ENCODE data around the gene PLP2. TPM values are rescaled to one million over a fixed set of nuclear protein-coding genes. Genes with fewer than 3 reads are reported as not detected.

The PLP2 gene
- total and polyA plus RNA-seq, 2 experiments from 2014 or later, result 62.5 to 209 TPM

DNA sequence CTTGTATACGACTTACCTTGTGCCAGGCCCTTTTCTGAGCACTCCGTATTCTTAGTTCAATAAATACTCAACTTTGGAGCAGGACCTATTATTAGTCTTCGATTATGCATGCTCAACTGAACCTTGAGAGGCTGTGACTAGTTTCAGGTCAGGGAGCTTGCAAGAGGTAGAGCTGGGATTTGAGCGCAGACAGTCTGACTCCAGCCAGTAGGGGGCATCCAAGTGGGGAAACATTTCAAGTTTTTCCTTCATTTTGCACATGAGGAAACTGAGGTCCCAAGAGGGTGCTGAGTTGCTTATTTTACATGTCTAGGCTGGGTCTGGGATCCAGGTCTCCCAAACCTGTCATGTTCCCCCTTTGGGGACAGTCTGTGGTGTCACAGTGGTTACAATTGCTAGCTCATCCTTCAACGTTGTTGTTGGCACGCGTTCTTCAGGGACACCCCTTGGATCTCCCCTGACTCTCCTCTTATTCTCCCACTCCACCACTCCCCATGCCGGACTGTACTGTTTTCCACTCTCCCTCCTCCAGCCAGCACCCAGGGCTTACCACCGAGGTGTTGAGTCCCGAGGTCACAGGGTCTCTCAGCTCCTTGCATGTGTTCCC, 21.1 kb downstream of the PLP2 start:
- WGBS, 2 experiments (ENCODE audit: low coverage in 1 of 2, low lambda C conversion rate in 2 of 2, missing lambda C conversion rate in 2 of 2), result 47 to 52% methylated on average over 9 to 10 of the region's 10 CpGs
- no peaks in the 10 kb centered on the region for H3K9me3 ChIP-seq (ENCODE audit: low read depth)
- no peak overlapping the region for H3K27ac ChIP-seq
- no peaks in the 10 kb centered on the region for H3K79me2 ChIP-seq (ENCODE audit: insufficient read depth)
- DNase-seq, result peak; percentile 47
- H3F3A ChIP-seq (ENCODE audit: insufficient read depth), result no peaks in the 10 kb centered on the region
- no peak overlapping the region for H3K4me3 ChIP-seq
- H2AFZ ChIP-seq, result no peak overlapping the region
- H3K27me3 ChIP-seq (replicated peaks; ENCODE audit: insufficient read depth), result no peaks in the 10 kb centered on the region
- no peaks in the 10 kb centered on the region for H3K4me1 ChIP-seq (ENCODE audit: insufficient read depth)
- H4K20me1 ChIP-seq (ENCODE audit: insufficient read depth), result no peaks in the 10 kb centered on the region
- H3K9ac ChIP-seq, result no peak overlapping the region
- no peak for TF ChIP-seq EZH2 (IDR thresholded peaks at IDR 0.05; ENCODE audit: insufficient read depth, poor library complexity, severe bottlenecking)
- TF ChIP-seq EZH2phosphoT487 (IDR thresholded peaks at IDR 0.05; ENCODE audit: insufficient read depth, low read depth), result no peak
- H3K9me2 ChIP-seq (ENCODE audit: insufficient read depth), result no peaks in the 10 kb centered on the region
- H3K36me3 ChIP-seq (ENCODE audit: low read depth), result no peaks in the 10 kb centered on the region
- no peak overlapping the region for H3K4me2 ChIP-seq (ENCODE audit: unreplicated experiment)
- in situ Hi-C loops (cut with MboI), result no loop called here

DNA sequence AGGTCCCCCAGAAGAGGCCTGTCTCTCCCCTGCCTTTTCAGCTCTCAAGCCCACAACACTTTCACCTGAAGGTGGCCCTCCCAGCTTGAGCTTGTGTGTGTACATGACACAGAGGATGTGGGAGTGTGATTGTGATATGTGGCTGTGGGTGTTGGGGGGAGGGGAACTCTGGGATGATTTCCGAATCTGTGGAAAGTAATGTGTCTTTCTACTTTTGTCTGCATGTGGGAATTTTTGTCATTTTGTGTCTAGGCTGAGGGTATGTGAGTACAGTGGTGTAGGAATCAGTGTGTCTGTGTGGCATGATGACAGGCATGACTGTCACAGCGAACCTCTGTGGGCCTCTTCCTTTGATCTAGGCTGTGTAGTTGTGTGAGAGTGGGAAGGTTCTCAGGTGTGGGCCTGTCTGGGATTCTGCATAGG, 21.9 kb downstream of the PLP2 start:
- Histone ChIP-seq H3K79me2 (ENCODE audit: insufficient read depth) (no peaks in the 10 kb centered on the region), H3K9ac (no peak overlapping the region), H3K36me3 (ENCODE audit: low read depth) (no peaks in the 10 kb centered on the region), H3F3A (ENCODE audit: insufficient read depth) (no peaks in the 10 kb centered on the region), H3K9me3 (ENCODE audit: low read depth) (no peaks in the 10 kb centered on the region), H4K20me1 (ENCODE audit: insufficient read depth) (no peaks in the 10 kb centered on the region), H3K4me1 (ENCODE audit: insufficient read depth) (no peaks in the 10 kb centered on the region), H3K9me2 (ENCODE audit: insufficient read depth) (no peaks in the 10 kb centered on the region), H3K27me3 (replicated peaks; ENCODE audit: insufficient read depth) (no peaks in the 10 kb centered on the region), H3K4me2 (ENCODE audit: unreplicated experiment) (no peak overlapping the region), H3K27ac (no peak overlapping the region), H2AFZ (no peak overlapping the region), H3K4me3 (no peak overlapping the region)
- DNase-seq, result no peak
- no peak for TF ChIP-seq EZH2 (IDR thresholded peaks at IDR 0.05; ENCODE audit: insufficient read depth, poor library complexity, severe bottlenecking)
- TF ChIP-seq EZH2phosphoT487 (IDR thresholded peaks at IDR 0.05; ENCODE audit: insufficient read depth, low read depth), result no peak
- in situ Hi-C loops (cut with MboI), result no loop called here
- WGBS, 2 experiments (ENCODE audit: low coverage in 1 of 2, low lambda C conversion rate in 2 of 2, missing lambda C conversion rate in 2 of 2), result 36 to 46% methylated on average over 2 of the region's 2 CpGs

DNA sequence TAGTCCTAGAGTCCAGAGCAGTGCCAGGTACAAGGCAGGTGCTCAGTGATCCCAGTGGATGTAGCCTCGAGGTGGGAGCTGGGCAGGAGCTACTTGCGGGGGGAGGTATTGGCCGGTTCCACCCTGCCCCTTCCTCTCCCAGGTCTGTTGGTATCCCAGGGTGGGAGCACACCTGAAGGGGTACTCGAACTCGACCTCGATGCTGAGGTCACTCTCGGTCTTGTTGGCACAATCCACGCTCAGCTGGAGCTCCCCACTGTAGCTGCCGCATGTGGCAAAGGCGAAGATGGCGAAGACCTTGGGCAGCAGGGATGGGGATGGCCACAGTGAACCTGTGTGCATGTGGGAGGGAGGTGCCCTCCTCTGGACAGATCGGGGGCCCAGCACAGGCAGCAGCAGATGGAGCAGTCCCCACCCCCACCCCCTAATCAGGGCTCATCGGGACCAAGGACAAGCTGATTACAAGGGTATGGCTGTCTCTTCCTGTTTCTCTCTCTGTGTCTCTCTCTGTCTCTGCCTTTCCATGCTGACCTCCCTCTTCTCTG, 25.9 kb downstream of the PLP2 start:
- in situ Hi-C loops (cut with MboI), result no loop called here
- no peaks in the 10 kb centered on the region for H3K27me3 ChIP-seq (replicated peaks; ENCODE audit: insufficient read depth)
- 45 to 56% methylated on average over 8 to 9 of the region's 13 CpGs for WGBS, 2 experiments (ENCODE audit: low coverage in 1 of 2, low lambda C conversion rate in 2 of 2, missing lambda C conversion rate in 2 of 2)
- H3K4me2 ChIP-seq (ENCODE audit: unreplicated experiment), result no peak overlapping the region
- no peak for DNase-seq
- H3K36me3 ChIP-seq (ENCODE audit: low read depth), result no peaks in the 10 kb centered on the region
- H3K79me2 ChIP-seq (ENCODE audit: insufficient read depth), result no peaks in the 10 kb centered on the region
- no peaks in the 10 kb centered on the region for H3K4me1 ChIP-seq (ENCODE audit: insufficient read depth)
- H3K9me2 ChIP-seq (ENCODE audit: insufficient read depth), result no peaks in the 10 kb centered on the region
- no peaks in the 10 kb centered on the region for H4K20me1 ChIP-seq (ENCODE audit: insufficient read depth)
- no peak overlapping the region for H2AFZ ChIP-seq
- no peak overlapping the region for H3K4me3 ChIP-seq
- no peak for TF ChIP-seq EZH2 (IDR thresholded peaks at IDR 0.05; ENCODE audit: insufficient read depth, poor library complexity, severe bottlenecking)
- no peak for TF ChIP-seq EZH2phosphoT487 (IDR thresholded peaks at IDR 0.05; ENCODE audit: insufficient read depth, low read depth)
- H3K9me3 ChIP-seq (ENCODE audit: low read depth), result no peaks in the 10 kb centered on the region
- H3K27ac ChIP-seq, result no peak overlapping the region
- H3F3A ChIP-seq (ENCODE audit: insufficient read depth), result no peaks in the 10 kb centered on the region
- H3K9ac ChIP-seq, result no peak overlapping the region

DNA sequence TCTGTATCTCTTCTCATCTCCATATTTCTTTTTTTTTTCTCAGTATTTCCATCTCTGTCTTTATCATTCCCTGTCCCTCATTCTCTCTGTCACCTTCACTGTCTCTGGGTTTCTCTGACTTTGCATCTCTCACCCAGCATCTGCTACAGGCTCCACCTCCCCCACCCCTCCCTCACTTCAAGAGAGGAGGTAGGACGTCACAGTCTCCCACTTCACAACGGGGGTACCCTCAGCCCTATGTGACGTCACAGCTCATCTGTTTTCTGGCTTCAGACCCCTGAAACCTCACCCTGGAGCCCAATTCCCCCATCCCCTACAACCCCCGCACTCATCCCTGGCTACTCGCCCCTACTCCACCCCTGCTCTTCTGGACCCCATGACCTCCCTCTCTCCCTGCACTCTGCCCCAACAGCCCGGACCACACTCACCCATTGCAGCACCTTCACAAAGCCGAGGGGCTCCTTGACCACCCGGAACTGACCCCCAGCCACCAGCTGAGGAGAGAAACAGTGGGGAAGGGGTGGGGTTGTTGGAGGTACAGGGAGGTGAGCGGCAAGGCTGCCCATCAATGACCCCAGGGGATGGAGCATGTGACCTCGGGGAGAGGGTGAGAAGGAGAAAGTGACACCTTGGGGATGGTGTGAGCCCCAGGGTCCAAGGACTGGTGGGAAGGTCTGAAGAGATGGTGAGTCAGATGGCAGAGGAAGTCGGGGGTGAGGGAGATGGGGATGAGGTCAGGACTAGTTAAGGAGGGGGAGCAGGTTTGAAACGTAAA, 27.0 kb downstream of the PLP2 start:
- Histone ChIP-seq H4K20me1 (ENCODE audit: insufficient read depth) (no peaks in the 10 kb centered on the region), H3K36me3 (ENCODE audit: low read depth) (no peaks in the 10 kb centered on the region), H3K27ac (no peak overlapping the region), H3K4me2 (ENCODE audit: unreplicated experiment) (no peak overlapping the region), H3K4me1 (ENCODE audit: insufficient read depth) (no peaks in the 10 kb centered on the region), H3K4me3 (no peak overlapping the region), H3K9me3 (ENCODE audit: low read depth) (no peaks in the 10 kb centered on the region), H3K9me2 (ENCODE audit: insufficient read depth) (no peaks in the 10 kb centered on the region), H3K9ac (no peak overlapping the region), H3F3A (ENCODE audit: insufficient read depth) (no peaks in the 10 kb centered on the region), H2AFZ (no peak overlapping the region), H3K79me2 (ENCODE audit: insufficient read depth) (no peaks in the 10 kb centered on the region), H3K27me3 (replicated peaks; ENCODE audit: insufficient read depth) (no peaks in the 10 kb centered on the region)
- TF ChIP-seq EZH2phosphoT487 (IDR thresholded peaks at IDR 0.05; ENCODE audit: insufficient read depth, low read depth) (no peak), EZH2 (IDR thresholded peaks at IDR 0.05; ENCODE audit: insufficient read depth, poor library complexity, severe bottlenecking) (no peak)
- DNase-seq, result no peak
- in situ Hi-C loops (cut with MboI), result no loop called here
- 0 to 9% methylated on average over 5 to 12 of the region's 12 CpGs for WGBS, 2 experiments (ENCODE audit: low coverage in 1 of 2, low lambda C conversion rate in 2 of 2, missing lambda C conversion rate in 2 of 2)

All from GM23248 (cell line).